ENCODE measurements around the gene PPP1R1C.

PPP1R1C gene

GRCh38 chr2:182070736-182071135 is 85.1 kb downstream of the PPP1R1C start:
- Histone ChIP-seq H3K9me3 (ENCODE audit: control insufficient read depth, insufficient read depth, low read length) (no peaks in the 10 kb centered on the region), H3K4me1 (ENCODE audit: insufficient read depth, low read length) (peaks cover 3% of the 10 kb centered on the region; the same call in 1 of the 2 replicates), H3K9ac (ENCODE audit: low read depth, low read length) (no peak overlapping the region), H3K36me3 (ENCODE audit: insufficient read depth, low read length) (no peaks in the 10 kb centered on the region)

- Histone ChIP-seq H3K36me3 (ENCODE audit: insufficient read depth, low read length) (no peaks in the 10 kb centered on the region), H3K4me1 (ENCODE audit: insufficient read depth, low read length) (peaks cover 3% of the 10 kb centered on the region; the same call in 1 of the 2 replicates), H3K9ac (ENCODE audit: low read depth, low read length) (no peak overlapping the region), H3K9me3 (ENCODE audit: control insufficient read depth, insufficient read depth, low read length) (no peaks in the 10 kb centered on the region)
Measured at GRCh38 chr2:182072861-182073260, 87.2 kb downstream of the PPP1R1C start.

GRCh38 chr2:182073613-182074012 is 88.0 kb downstream of the PPP1R1C start:
- Histone ChIP-seq H3K9me3 (ENCODE audit: control insufficient read depth, insufficient read depth, low read length) (no peaks in the 10 kb centered on the region), H3K4me1 (ENCODE audit: insufficient read depth, low read length) (peaks cover 3% of the 10 kb centered on the region; the same call in 1 of the 2 replicates), H3K9ac (ENCODE audit: low read depth, low read length) (no peak overlapping the region), H3K36me3 (ENCODE audit: insufficient read depth, low read length) (no peaks in the 10 kb centered on the region)

- Histone ChIP-seq H3K9me3 (ENCODE audit: control insufficient read depth, insufficient read depth, low read length) (no peaks in the 10 kb centered on the region), H3K36me3 (ENCODE audit: insufficient read depth, low read length) (no peaks in the 10 kb centered on the region), H3K9ac (ENCODE audit: low read depth, low read length) (no peak overlapping the region), H3K4me1 (ENCODE audit: insufficient read depth, low read length) (no peaks in the 10 kb centered on the region)
Measured at GRCh38 chr2:182077023-182077422, 91.4 kb downstream of the PPP1R1C start.

GRCh38 chr2:182077448-182078142 is 91.9 kb downstream of the PPP1R1C start:
- Histone ChIP-seq H3K4me1 (ENCODE audit: insufficient read depth, low read length) (no peaks in the 10 kb centered on the region), H3K36me3 (ENCODE audit: insufficient read depth, low read length) (no peaks in the 10 kb centered on the region), H3K9ac (ENCODE audit: low read depth, low read length) (no peak overlapping the region), H3K9me3 (ENCODE audit: control insufficient read depth, insufficient read depth, low read length) (no peaks in the 10 kb centered on the region)

- no peak overlapping the region for H3K9ac ChIP-seq (ENCODE audit: low read depth, low read length)
- no peaks in the 10 kb centered on the region for H3K36me3 ChIP-seq (ENCODE audit: insufficient read depth, low read length)
- H3K4me1 ChIP-seq (ENCODE audit: insufficient read depth, low read length): no peaks in the 10 kb centered on the region
- H3K9me3 ChIP-seq (ENCODE audit: control insufficient read depth, insufficient read depth, low read length): no peaks in the 10 kb centered on the region
Measured at GRCh38 chr2:182078988-182079602, 93.4 kb downstream of the PPP1R1C start.

GRCh38 chr2:182080493-182080892 is 94.8 kb downstream of the PPP1R1C start:
- Histone ChIP-seq H3K36me3 (ENCODE audit: insufficient read depth, low read length) (no peaks in the 10 kb centered on the region), H3K9me3 (ENCODE audit: control insufficient read depth, insufficient read depth, low read length) (no peaks in the 10 kb centered on the region), H3K4me1 (ENCODE audit: insufficient read depth, low read length) (no peaks in the 10 kb centered on the region), H3K9ac (ENCODE audit: low read depth, low read length) (no peak overlapping the region)

GRCh38 chr2:182081602-182082260 is 96.1 kb downstream of the PPP1R1C start:
- Histone ChIP-seq H3K4me1 (ENCODE audit: insufficient read depth, low read length) (no peaks in the 10 kb centered on the region), H3K9ac (ENCODE audit: low read depth, low read length) (no peak overlapping the region), H3K36me3 (ENCODE audit: insufficient read depth, low read length) (no peaks in the 10 kb centered on the region), H3K9me3 (ENCODE audit: control insufficient read depth, insufficient read depth, low read length) (no peaks in the 10 kb centered on the region)

- no peaks in the 10 kb centered on the region for H3K36me3 ChIP-seq (ENCODE audit: insufficient read depth, low read length)
- no peak overlapping the region for H3K9ac ChIP-seq (ENCODE audit: low read depth, low read length)
- H3K9me3 ChIP-seq (ENCODE audit: control insufficient read depth, insufficient read depth, low read length): no peaks in the 10 kb centered on the region
- H3K4me1 ChIP-seq (ENCODE audit: insufficient read depth, low read length): no peaks in the 10 kb centered on the region
Measured at GRCh38 chr2:182088681-182089320, 103.1 kb downstream of the PPP1R1C start.

GRCh38 chr2:182090486-182090885 is 104.8 kb downstream of the PPP1R1C start:
- H3K36me3 ChIP-seq (ENCODE audit: insufficient read depth, low read length): no peaks in the 10 kb centered on the region
- no peak overlapping the region for H3K9ac ChIP-seq (ENCODE audit: low read depth, low read length)

GRCh38 chr2:182097571-182098164 is 112.0 kb downstream of the PPP1R1C start:
- Histone ChIP-seq H3K9me3 (ENCODE audit: control insufficient read depth, insufficient read depth, low read length) (no peaks in the 10 kb centered on the region; the same call in 1 of the 2 replicates), H3K36me3 (ENCODE audit: insufficient read depth, low read length) (no peaks in the 10 kb centered on the region), H3K4me1 (ENCODE audit: insufficient read depth, low read length) (peaks cover 7% of the 10 kb centered on the region), H3K9ac (ENCODE audit: low read depth, low read length) (no peak overlapping the region)

More at GRCh38 chr2:182090486-182090885, 104.8 kb downstream of the PPP1R1C start:
- Histone ChIP-seq H3K9me3 (ENCODE audit: control insufficient read depth, insufficient read depth, low read length) (no peaks in the 10 kb centered on the region; the same call in 1 of the 2 replicates), H3K4me1 (ENCODE audit: insufficient read depth, low read length) (no peaks in the 10 kb centered on the region)

GRCh38 chr2:182098648-182099047 is 113.0 kb downstream of the PPP1R1C start:
- no peaks in the 10 kb centered on the region; the same call in 1 of the 2 replicates for H3K9me3 ChIP-seq (ENCODE audit: control insufficient read depth, insufficient read depth, low read length)
- H3K4me1 ChIP-seq (ENCODE audit: insufficient read depth, low read length): peaks cover 11% of the 10 kb centered on the region
- H3K9ac ChIP-seq (ENCODE audit: low read depth, low read length): no peak overlapping the region
- no peaks in the 10 kb centered on the region for H3K36me3 ChIP-seq (ENCODE audit: insufficient read depth, low read length)

- no peaks in the 10 kb centered on the region for H3K36me3 ChIP-seq (ENCODE audit: insufficient read depth, low read length)
Measured at GRCh38 chr2:182101263-182101662, 115.6 kb downstream of the PPP1R1C start.

GRCh38 chr2:182103526-182103925 is 117.9 kb downstream of the PPP1R1C start:
- H3K9me3 ChIP-seq (ENCODE audit: control insufficient read depth, insufficient read depth, low read length): no peaks in the 10 kb centered on the region
- no peaks in the 10 kb centered on the region for H3K36me3 ChIP-seq (ENCODE audit: insufficient read depth, low read length)
- no peak overlapping the region for H3K9ac ChIP-seq (ENCODE audit: low read depth, low read length)
- H3K4me1 ChIP-seq (ENCODE audit: insufficient read depth, low read length): peaks cover 14% of the 10 kb centered on the region

More at GRCh38 chr2:182101263-182101662, 115.6 kb downstream of the PPP1R1C start:
- H3K9ac ChIP-seq (ENCODE audit: low read depth, low read length): no peak overlapping the region
- peaks cover 14% of the 10 kb centered on the region for H3K4me1 ChIP-seq (ENCODE audit: insufficient read depth, low read length)
- H3K9me3 ChIP-seq (ENCODE audit: control insufficient read depth, insufficient read depth, low read length): no peaks in the 10 kb centered on the region
